Measurements from ENCODE around the gene FAM13A.
A peak's percentile ranks its signal among the peaks of the same experiment; 100 is the strongest.

The FAM13A gene

GRCh38 chr4:88745175-88745574 is 311.8 kb downstream of the FAM13A start:
- TF ChIP-seq POLR2A (IDR thresholded peaks at IDR 0.05; ENCODE audit: extremely low read depth, insufficient read length) (no peak), MYC (IDR thresholded peaks at IDR 0.05; ENCODE audit: low read depth, low read length) (no peak)
- TF ChIP-seq, protein P1, sequence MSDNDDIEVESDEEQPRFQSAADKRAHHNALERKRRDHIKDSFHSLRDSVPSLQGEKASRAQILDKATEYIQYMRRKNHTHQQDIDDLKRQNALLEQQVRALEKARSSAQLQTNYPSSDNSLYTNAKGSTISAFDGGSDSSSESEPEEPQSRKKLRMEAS (IDR thresholded peaks at IDR 0.05; ENCODE audit: low read depth, low read length) = no peak
- TF ChIP-seq, protein P2, sequence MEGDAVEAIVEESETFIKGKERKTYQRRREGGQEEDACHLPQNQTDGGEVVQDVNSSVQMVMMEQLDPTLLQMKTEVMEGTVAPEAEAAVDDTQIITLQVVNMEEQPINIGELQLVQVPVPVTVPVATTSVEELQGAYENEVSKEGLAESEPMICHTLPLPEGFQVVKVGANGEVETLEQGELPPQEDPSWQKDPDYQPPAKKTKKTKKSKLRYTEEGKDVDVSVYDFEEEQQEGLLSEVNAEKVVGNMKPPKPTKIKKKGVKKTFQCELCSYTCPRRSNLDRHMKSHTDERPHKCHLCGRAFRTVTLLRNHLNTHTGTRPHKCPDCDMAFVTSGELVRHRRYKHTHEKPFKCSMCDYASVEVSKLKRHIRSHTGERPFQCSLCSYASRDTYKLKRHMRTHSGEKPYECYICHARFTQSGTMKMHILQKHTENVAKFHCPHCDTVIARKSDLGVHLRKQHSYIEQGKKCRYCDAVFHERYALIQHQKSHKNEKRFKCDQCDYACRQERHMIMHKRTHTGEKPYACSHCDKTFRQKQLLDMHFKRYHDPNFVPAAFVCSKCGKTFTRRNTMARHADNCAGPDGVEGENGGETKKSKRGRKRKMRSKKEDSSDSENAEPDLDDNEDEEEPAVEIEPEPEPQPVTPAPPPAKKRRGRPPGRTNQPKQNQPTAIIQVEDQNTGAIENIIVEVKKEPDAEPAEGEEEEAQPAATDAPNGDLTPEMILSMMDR (IDR thresholded peaks at IDR 0.05; ENCODE audit: low read depth, low read length) = no peak
- no peak overlapping the region for H3K4me3 ChIP-seq (ENCODE audit: low read depth, low read length)
- no peak for DNase-seq (ENCODE audit: low read depth)

DNA sequence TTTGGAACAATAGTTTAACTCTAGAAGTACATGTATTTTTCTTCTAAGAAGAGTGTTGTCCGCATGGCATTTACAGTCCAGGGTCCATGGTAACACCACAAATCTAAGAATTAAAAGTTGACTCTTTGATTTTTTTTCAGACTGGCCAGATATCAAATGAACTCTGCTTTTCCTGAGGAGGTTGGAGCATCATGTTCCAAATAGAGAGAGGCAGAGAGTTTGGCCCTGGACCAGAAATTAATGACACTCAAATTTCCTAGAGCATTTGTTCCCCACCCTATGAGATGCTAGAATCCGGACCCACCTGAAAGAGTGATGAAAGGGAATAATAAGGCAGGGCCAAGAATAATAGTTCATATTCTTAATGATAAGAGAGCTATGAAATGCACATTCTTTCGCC is 312.4 kb downstream of the FAM13A start:
- H3K4me3 ChIP-seq (ENCODE audit: low read depth, low read length) = no peak overlapping the region
- TF ChIP-seq MYC (IDR thresholded peaks at IDR 0.05; ENCODE audit: low read depth, low read length) = no peak
- TF ChIP-seq, protein P2 (IDR thresholded peaks at IDR 0.05; ENCODE audit: low read depth, low read length) = no peak
- no peak for TF ChIP-seq POLR2A (IDR thresholded peaks at IDR 0.05; ENCODE audit: extremely low read depth, insufficient read length)
- TF ChIP-seq, protein P1 (IDR thresholded peaks at IDR 0.05; ENCODE audit: low read depth, low read length) = no peak
- DNase-seq (ENCODE audit: low read depth) = no peak

DNA sequence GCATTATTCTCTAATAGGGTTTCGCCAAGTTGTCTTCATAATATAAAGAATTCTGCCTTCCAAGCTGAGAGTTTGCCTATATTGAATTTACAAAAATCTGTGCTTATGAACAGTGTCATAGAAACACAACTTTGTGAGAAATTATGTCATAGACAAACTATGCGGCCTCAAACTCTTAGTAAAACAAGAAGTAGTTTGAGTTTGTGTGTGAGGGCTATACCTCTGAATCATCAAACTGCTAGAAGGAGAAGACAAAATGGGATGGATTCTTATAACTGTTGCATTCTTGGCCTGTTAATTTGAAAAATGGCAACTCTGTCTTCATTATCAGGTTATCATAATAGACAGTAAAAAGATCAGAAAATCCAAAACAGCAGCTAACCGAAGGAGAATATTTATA is 313.3 kb downstream of the FAM13A start:
- DNase-seq (ENCODE audit: low read depth) = no peak
- no peak overlapping the region for H3K4me3 ChIP-seq (ENCODE audit: low read depth, low read length)
- no peak for TF ChIP-seq POLR2A (IDR thresholded peaks at IDR 0.05; ENCODE audit: extremely low read depth, insufficient read length)
- TF ChIP-seq MYC (IDR thresholded peaks at IDR 0.05; ENCODE audit: low read depth, low read length) = no peak
- TF ChIP-seq, protein P1 (IDR thresholded peaks at IDR 0.05; ENCODE audit: low read depth, low read length) = no peak
- TF ChIP-seq, protein P2 (IDR thresholded peaks at IDR 0.05; ENCODE audit: low read depth, low read length) = no peak

DNA sequence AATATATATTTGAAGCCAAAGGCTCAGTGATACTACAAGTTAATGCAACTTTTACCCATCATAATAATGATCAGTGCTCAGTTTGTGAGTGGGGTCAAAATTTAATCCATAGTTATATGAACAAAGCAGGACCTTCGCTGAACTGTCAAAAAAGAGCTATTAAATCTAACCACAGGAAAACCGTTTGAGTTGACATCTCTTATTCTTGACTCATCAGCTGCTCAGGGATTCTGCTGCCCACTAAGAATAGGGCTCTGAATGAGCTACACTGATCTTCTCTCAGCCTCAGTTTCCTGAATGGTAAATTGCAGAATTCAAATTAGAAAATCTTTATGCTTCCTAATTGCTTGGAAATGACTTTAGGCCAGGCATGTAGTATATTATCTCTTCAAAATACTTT is 314.4 kb downstream of the FAM13A start:
- TF ChIP-seq POLR2A (IDR thresholded peaks at IDR 0.05; ENCODE audit: extremely low read depth, insufficient read length) = no peak
- TF ChIP-seq MYC (IDR thresholded peaks at IDR 0.05; ENCODE audit: low read depth, low read length) = no peak
- TF ChIP-seq, protein P1 (IDR thresholded peaks at IDR 0.05; ENCODE audit: low read depth, low read length) = no peak
- TF ChIP-seq, protein P2 (IDR thresholded peaks at IDR 0.05; ENCODE audit: low read depth, low read length) = no peak
- peak; percentile 7 for DNase-seq (ENCODE audit: low read depth)

GRCh38 chr4:88738180-88738579 is 318.8 kb downstream of the FAM13A start:
- no peak overlapping the region for H3K4me3 ChIP-seq (ENCODE audit: low read depth, low read length)
- DNase-seq (ENCODE audit: low read depth) = no peak
- TF ChIP-seq, protein P1 (IDR thresholded peaks at IDR 0.05; ENCODE audit: low read depth, low read length) = no peak
- TF ChIP-seq, protein P2 (IDR thresholded peaks at IDR 0.05; ENCODE audit: low read depth, low read length) = no peak
- TF ChIP-seq MYC (IDR thresholded peaks at IDR 0.05; ENCODE audit: low read depth, low read length) = no peak
- no peak for TF ChIP-seq POLR2A (IDR thresholded peaks at IDR 0.05; ENCODE audit: extremely low read depth, insufficient read length)

More for the DNA sequence above, 314.4 kb downstream of the FAM13A start:
- H3K4me3 ChIP-seq (ENCODE audit: low read depth, low read length) = no peak overlapping the region
